ENCODE data around the gene SNTN.
"Not testable (repeated sequence)": the region's sequence is repeated elsewhere in the genome, so short reads cannot be mapped to it uniquely, and the experiment has no call there.

SNTN gene

GRCh38 chr3:63652066-63652725 lies at the start of gene SNTN:
Gene SNTN, plus strand, starts transcription at chr3:63652675. Its CDS starts 13 bp downstream, at chr3:63652688.
- no peak for DNase-seq (ENCODE audit: low read depth in 2 of 2, low spot score in 1 of 2)

DNA sequence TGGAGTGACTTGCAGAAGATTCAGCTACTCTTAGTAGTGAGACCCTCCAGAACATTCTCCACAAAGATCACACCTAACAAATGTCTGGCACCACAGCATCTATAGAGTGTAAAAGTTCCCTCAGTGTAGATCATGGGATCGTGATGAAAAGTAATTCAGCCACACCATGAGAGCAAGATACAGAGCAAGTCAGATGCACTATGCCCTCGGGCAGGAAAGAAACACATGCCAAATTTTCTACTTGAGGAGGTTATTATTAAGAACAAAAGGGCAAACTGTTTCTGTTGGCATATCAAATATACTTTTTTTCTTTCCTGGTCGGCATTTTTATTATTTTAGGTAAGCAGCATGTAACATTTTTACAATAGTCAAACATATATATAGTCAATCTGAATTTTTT lies 44.8 kb upstream of the SNTN start:
- DNase-seq (ENCODE audit: low read depth in 2 of 2, low spot score in 1 of 2): no peak

DNA sequence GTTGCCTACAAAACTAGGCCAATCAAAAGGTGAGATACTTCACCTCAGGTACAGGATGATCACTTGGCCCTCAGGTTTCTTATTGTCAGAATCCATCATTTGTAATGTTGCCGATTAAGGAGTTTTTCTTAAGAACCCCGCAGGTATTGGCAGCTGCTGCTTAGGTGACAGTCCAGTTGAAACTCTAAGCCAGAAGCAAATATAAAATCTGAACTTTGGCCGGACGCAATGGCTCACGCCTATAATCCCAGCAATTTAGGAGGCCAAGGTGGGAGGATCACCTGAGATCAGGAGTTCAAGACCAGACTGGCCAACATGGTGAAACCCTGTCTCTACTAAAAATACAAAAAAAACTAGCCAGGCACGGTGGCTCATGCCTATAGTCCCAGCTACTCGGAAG lies 43.1 kb upstream of the SNTN start:
- no peak for DNase-seq (ENCODE audit: low read depth in 2 of 2, low spot score in 1 of 2)

DNA sequence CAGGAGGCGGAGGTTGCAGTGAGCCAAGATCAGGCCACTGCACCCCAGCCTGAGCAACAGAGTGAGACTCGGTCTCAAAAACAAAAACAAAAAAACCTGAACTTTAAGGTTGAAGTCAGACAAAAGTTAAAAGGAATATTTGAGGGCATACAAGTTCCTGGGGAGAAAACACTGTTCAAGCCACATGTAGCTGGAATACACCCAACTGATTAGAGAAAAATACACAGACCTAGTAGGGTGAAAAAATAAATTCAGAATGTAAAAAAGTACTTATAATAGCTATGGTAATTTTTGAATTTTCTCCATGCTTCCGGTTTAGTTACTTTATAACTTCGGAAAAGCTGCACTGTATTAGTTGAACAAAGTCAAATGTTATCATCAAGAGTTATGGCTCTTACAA lies 42.6 kb upstream of the SNTN start:
- DNase-seq (ENCODE audit: low read depth in 2 of 2, low spot score in 1 of 2): no peak

- no peak for DNase-seq (ENCODE audit: low read depth in 2 of 2, low spot score in 1 of 2)
Observed at GRCh38 chr3:63611382-63611781, 41.1 kb upstream of the SNTN start.

- DNase-seq (ENCODE audit: low read depth in 2 of 2, low spot score in 1 of 2): no peak
Observed at GRCh38 chr3:63613561-63613960, 38.9 kb upstream of the SNTN start.

- no peak for DNase-seq (ENCODE audit: low read depth in 2 of 2, low spot score in 1 of 2)
Observed at GRCh38 chr3:63617391-63617790, 35.1 kb upstream of the SNTN start.

DNA sequence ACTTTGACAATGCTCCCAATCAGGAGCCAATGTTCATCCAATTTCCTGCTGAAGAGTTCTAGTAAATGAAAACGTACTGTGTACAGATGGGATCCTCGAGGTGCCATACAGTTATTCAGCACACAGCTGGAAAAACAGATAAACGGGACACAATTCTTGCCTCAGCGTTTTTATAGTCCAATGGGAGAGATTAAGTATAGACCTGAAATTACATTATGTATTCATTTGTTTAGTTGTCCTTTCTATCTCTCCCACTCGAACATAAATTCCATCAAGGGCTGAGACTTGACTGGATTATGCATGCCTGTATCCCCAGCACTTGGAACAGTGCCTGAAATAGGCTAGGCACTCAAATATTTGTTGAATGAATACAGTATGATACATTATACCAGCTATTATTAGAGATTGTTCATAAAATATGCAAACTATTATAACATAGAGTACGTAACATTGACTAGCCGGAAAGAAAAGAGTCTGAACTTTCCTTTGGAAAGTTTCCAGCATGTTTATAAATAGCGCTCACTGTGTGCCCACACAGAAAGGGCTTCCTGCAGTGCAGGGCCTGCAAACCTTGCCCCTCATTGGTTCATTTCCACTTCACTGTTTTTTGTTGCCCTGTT lies 27.4 kb upstream of the SNTN start:
- no peak for DNase-seq (ENCODE audit: low read depth in 2 of 2, low spot score in 1 of 2)

DNA sequence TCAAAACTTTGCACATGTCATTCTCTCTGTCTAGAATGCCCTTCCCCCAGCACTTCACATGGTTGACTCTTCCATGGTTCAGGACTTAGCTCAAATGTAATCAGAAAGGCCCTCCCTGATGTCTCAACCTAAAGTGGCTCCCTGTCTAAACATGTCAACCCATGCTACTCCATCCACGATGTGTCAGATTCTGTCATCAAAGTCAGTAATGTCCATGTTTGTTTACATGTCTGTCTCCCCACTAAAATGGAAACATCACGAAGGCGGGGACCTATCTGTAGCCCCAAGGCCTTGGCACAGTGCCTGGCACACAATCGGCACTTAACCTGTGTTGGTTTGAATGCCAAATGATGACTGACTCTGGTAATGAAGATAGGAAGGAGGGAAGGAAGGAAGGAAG lies 20.8 kb upstream of the SNTN start:
- no peak for DNase-seq (ENCODE audit: low read depth in 2 of 2, low spot score in 1 of 2)

GRCh38 chr3:63635186-63635585 lies 17.3 kb upstream of the SNTN start:
- DNase-seq (ENCODE audit: low read depth in 2 of 2, low spot score in 1 of 2): no peak

DNA sequence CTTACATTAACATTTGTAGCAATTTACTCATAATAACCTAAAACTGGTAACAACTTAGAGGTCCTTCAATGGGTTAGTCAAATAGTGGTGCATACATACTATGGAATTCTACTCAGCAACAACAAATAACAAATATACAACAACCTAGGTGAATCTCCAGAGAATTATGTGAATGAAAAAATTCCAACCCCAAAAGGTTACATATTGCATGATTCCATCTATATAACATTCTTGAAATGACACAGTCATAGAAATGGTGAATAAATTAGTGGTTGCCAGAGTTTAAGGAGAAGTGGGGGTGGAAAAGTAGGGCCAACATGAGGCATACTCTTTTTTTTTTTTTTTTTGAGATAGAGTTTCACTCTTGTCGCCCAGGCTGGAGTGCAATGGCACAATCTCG lies 12.7 kb upstream of the SNTN start:
- DNase-seq (ENCODE audit: low read depth in 2 of 2, low spot score in 1 of 2): no peak

DNA sequence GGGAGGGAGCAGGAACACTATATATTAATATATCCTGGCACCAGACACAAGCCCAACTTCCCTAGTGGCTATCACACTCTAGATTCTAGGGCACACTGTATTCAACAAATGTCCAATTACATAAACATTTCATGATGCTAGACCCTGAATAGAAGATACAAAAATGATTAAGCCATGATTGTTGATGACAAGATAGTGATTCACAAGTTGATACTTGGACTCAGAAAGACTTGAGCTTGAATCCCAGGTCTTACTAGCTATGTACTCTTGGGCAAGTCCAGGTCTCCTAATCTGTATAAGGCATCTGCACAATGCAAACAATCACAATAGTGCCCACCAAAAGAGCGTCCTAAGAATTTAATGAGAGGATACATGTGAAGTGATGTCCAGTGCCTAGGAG lies 10.0 kb upstream of the SNTN start:
- DNase-seq (ENCODE audit: low read depth in 2 of 2, low spot score in 1 of 2): no peak

DNA sequence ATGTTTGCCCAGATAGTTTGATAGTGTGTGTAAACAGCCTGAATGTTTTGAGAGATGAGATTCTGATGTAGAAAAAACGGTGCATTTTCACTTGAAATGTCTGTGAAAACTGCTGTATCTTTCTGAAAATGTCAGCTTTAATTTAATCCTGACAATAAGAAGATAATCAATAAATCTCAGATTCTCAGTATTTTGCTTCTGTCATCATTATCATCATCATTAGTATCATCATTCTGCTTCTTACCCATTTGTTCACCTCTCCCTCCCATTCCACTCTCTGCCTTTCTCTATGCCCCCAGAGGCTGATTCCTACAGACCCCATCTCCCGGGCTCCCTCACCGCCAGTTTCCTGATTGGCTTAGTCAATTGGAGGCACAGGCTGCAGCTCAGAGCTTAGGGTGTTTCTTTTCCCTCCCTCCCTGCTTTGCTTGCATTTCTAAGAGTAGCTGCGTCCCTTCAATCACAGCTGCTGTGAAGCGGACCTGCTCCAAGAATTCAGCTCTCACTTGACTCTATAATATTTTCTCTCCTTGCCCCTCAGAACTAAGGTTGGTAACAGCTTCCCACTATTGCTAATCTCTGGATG lies 8.2 kb upstream of the SNTN start:
- DNase-seq (ENCODE audit: low read depth in 2 of 2, low spot score in 1 of 2): no peak

- DNase-seq (ENCODE audit: low read depth in 2 of 2, low spot score in 1 of 2): not testable (repeated sequence)
Observed at GRCh38 chr3:63644928-63645781, 7.3 kb upstream of the SNTN start.

- DNase-seq (ENCODE audit: low read depth in 2 of 2, low spot score in 1 of 2): no peak
Observed at GRCh38 chr3:63654211-63654610, 1.7 kb downstream of the SNTN start.

DNA sequence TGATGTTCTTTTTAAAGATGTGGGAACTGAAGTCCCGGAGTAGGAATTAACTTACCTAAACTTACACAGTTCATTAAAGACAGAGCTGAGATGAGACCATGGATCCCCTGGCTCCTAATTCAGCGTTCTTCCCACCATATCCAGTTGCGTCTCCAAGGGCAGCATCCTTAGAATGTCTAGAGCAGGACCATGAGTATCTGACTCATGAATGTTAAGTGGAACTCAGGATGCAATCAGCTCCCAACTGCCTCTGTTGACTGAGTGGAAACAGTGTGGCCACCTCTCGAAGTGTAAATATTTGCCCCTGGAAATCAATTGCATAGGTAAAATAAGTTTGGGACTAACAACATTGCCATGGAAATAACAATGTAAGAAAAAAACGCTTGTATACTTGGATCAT lies 2.5 kb downstream of the SNTN start:
- no peak for DNase-seq (ENCODE audit: low read depth in 2 of 2, low spot score in 1 of 2)

GRCh38 chr3:63655519-63655918 lies 3.0 kb downstream of the SNTN start:
- DNase-seq (ENCODE audit: low read depth in 2 of 2, low spot score in 1 of 2): no peak

DNA sequence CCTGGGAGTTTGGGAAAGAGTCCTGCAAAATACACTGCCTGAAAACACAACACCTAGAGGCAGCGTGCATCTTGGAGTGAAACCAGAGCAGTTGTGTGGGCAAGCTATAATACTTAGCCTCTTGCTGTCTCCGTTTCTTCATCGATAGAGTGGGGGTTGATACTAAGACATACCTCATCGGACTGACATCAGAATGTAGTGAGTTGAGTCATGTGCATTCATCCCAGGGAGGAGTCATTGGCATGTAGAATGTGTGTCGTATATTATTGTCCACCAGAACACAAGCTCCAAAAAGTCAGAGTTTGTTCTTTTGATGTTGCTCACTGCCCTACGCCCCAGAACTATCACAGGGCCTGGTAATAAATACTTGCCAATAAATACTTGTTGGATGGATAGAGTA lies 4.3 kb downstream of the SNTN start:
- DNase-seq (ENCODE audit: low read depth in 2 of 2, low spot score in 1 of 2): no peak

DNA sequence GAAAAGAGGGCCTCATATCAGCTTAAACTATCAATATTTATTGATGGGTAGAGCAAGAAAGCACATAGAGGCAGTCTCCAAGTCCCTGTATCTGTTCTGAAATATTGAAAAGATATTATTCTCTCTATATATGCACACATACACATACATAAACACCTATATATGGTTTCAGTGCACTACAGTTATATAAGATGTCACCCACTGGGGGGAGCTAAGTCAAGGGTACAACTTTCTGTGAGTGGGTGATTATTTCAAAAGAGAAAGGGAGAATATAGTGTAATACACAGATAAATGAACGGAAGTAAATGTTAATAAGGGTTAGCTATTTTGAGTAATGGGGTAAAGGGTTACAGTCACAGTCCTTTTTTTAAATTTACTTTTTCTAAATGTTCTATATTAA lies 8.8 kb downstream of the SNTN start:
- DNase-seq (ENCODE audit: low read depth in 2 of 2, low spot score in 1 of 2): no peak

- no peak for DNase-seq (ENCODE audit: low read depth in 2 of 2, low spot score in 1 of 2)
Observed at GRCh38 chr3:63662011-63662410, 9.5 kb downstream of the SNTN start.

DNA sequence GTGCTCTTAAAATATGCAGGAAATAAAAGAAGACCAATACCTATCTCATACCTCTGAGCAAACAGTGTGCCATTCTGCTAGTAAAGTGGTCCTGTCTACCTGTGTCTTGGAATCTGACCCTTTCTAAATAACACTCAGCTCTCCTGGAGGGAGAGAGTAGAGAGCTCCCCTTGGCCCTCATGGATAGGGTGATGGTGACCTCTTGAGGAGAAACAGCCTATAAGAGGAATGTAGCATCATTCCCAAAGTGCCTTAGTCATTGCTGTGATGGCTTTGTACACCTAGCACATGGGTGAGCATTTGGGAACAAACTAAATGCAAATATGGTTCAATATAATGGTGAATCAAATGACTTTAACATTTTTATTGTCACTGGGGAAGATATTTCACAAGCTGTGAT lies 10.0 kb downstream of the SNTN start:
- DNase-seq (ENCODE audit: low read depth in 2 of 2, low spot score in 1 of 2): no peak

- DNase-seq (ENCODE audit: low read depth in 2 of 2, low spot score in 1 of 2): no peak
Observed at GRCh38 chr3:63670544-63670943, 18.1 kb downstream of the SNTN start.
